PC-9 (cell line): ENCODE data around the gene FMO5.
A peak's percentile ranks its signal among the peaks of the same experiment; 100 is the strongest.

Experiments used
- EZH2 ChIP-seq: fragments of 200-600 bp; sonication (generic); IDR thresholded peaks from 2 replicates; pipeline ENCODE4 v1.8.0; 2017; ENCODE audit warnings: antibody characterized with exemption, low read depth
- TF ChIP-seq, protein P1 (sequence below): fragments of 200-600 bp; sonication (generic); conservative IDR thresholded peaks from 2 replicates; pipeline ENCODE4 v1.6.1; 2017; ENCODE audit warnings: mixed run types, antibody characterized with exemption, mild to moderate bottlenecking, moderate library complexity

DNA sequence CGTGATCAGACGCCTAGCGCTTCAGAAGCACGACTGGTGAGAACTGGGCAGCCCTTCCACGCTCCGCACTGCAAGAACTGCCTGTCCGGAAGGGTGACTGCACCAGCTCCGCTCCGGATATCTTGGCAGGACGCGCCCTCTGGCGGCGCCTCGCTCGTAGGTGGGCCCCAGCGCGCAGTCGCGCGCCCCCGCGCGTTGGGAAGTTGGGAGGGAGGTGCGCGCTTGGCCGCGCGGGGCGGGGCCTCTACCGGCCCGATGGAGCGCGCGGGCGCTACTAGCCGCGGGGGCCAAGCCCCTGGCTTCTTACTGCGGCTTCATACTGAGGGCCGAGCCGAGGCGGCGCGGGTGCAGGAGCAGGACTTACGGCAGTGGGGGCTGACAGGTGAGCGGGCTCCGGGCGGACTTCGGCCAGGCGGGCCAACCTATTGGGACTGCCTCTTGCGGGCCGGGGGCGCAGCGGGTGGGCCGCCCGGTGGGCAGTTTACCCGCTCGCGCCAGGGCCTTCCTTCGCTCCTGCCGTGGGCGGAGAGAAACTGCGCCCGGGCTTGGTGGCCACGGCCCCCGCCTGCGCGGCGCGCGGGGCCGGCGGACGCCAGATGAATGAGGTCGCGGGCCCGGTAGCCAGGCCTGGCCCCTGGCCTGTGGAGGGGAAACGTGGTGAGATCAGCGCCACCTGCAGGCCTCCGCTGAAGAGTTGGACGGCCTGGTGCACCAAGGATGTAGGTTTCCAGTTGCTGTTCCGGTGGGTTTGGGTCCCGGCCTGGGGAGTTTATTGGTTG, 17.5 kb upstream of the FMO5 start, which contains the start of gene CHD1L:
- TF ChIP-seq, protein P1, sequence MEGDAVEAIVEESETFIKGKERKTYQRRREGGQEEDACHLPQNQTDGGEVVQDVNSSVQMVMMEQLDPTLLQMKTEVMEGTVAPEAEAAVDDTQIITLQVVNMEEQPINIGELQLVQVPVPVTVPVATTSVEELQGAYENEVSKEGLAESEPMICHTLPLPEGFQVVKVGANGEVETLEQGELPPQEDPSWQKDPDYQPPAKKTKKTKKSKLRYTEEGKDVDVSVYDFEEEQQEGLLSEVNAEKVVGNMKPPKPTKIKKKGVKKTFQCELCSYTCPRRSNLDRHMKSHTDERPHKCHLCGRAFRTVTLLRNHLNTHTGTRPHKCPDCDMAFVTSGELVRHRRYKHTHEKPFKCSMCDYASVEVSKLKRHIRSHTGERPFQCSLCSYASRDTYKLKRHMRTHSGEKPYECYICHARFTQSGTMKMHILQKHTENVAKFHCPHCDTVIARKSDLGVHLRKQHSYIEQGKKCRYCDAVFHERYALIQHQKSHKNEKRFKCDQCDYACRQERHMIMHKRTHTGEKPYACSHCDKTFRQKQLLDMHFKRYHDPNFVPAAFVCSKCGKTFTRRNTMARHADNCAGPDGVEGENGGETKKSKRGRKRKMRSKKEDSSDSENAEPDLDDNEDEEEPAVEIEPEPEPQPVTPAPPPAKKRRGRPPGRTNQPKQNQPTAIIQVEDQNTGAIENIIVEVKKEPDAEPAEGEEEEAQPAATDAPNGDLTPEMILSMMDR: peak; percentile 73
- no peak for TF ChIP-seq EZH2
